ENCODE results near the gene FHL2. TPM values are rescaled to one million over a fixed set of nuclear protein-coding genes. Genes with fewer than 3 reads are reported as not detected.

The FHL2 gene
- total and polyA plus RNA-seq, 4 donors: 3.9 to 9.0 (median 6.5) TPM

GRCh38 chr2:105378921-105379383 is 19.9 kb downstream of the FHL2 start:
- DNase-seq (ENCODE audit: low spot score): no peak
- 89% methylated on average over 4 of the region's 4 CpGs for WGBS
- H3K4me3 ChIP-seq (ENCODE audit: low read depth in 1 of 3, low read length in 3 of 3): no peak overlapping the region
- H3K27ac ChIP-seq (ENCODE audit: low read depth in 1 of 2, low read length in 2 of 2): no peak overlapping the region
- H3K9ac ChIP-seq (ENCODE audit: low read depth in 1 of 2, low read length in 2 of 2): no peak overlapping the region
- H3K36me3 ChIP-seq (ENCODE audit: control insufficient read depth in 4 of 4, insufficient read depth in 3 of 4, low read depth in 1 of 4, low read length in 3 of 4): peaks cover 0 to 2% (median 0%) of the 10 kb centered on the region in 4 donors
- no peaks in the 10 kb centered on the region for H3K9me3 ChIP-seq (ENCODE audit: control insufficient read depth in 4 of 4, low read length in 3 of 4)
- TF ChIP-seq RAD21 (IDR thresholded peaks at IDR 0.05) (no peak), JUND (IDR thresholded peaks at IDR 0.05) (no peak), GABPA (IDR thresholded peaks at IDR 0.05 in 1 of 2, conservative IDR thresholded peaks at IDR 0.05 in 1 of 2) (no peak), FOXA2 (IDR thresholded peaks at IDR 0.05) (no peak), RXRA (IDR thresholded peaks at IDR 0.05) (no peak), ATF3 (IDR thresholded peaks at IDR 0.05) (no peak), CTCF (IDR thresholded peaks at IDR 0.05; ENCODE audit: low read depth, low read length, missing input control) (no peak), HNF4G (IDR thresholded peaks at IDR 0.05) (no peak), REST (IDR thresholded peaks at IDR 0.05) (no peak), HNF4A (conservative IDR thresholded peaks at IDR 0.05) (no peak), ZBTB33 (IDR thresholded peaks at IDR 0.05) (no peak), NR2F2 (IDR thresholded peaks at IDR 0.05) (no peak), YY1 (IDR thresholded peaks at IDR 0.05) (no peak), SP1 (IDR thresholded peaks at IDR 0.05) (no peak), TAF1 (conservative IDR thresholded peaks at IDR 0.05) (no peak), FOXA1 (IDR thresholded peaks at IDR 0.05) (no peak)
- TF ChIP-seq, protein P1, sequence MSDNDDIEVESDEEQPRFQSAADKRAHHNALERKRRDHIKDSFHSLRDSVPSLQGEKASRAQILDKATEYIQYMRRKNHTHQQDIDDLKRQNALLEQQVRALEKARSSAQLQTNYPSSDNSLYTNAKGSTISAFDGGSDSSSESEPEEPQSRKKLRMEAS (IDR thresholded peaks at IDR 0.05): no peak
- no peaks in the 10 kb centered on the region for H3K4me1 ChIP-seq (ENCODE audit: control insufficient read depth in 4 of 4, insufficient read depth in 4 of 4, low read length in 3 of 4)
- H3K27me3 ChIP-seq (ENCODE audit: control insufficient read depth in 4 of 4, insufficient read depth in 4 of 4, low read length in 3 of 4): no peaks in the 10 kb centered on the region
